ENCODE measurements around the gene NPB. TPM values are rescaled to one million over a fixed set of nuclear protein-coding genes. Genes with fewer than 3 reads are reported as not detected.
"Not testable (repeated sequence)": the region's sequence is repeated elsewhere in the genome, so short reads cannot be mapped to it uniquely, and the experiment has no call there.

The NPB gene
- polyA plus RNA-seq, 1 donor, result 0.39 TPM

GRCh38 chr17:81914103-81914850 lies 12.2 kb downstream of the NPB start:
- DNase-seq, result no peak
- WGBS (ENCODE audit: insufficient coverage, low lambda C conversion rate), result no CpG with 5 or more reads among the region's 36 CpGs
- Histone ChIP-seq H3K27me3 (ENCODE audit: control insufficient read depth, insufficient read depth, low read length) (no peaks in the 10 kb centered on the region), H3K4me1 (ENCODE audit: control insufficient read depth, insufficient read depth, low read length) (peaks cover 38% of the 10 kb centered on the region), H3K4me3 (ENCODE audit: low read length) (no peak overlapping the region), H3K36me3 (ENCODE audit: control insufficient read depth, insufficient read depth, low read length) (peaks cover 49% of the 10 kb centered on the region), H3K27ac (ENCODE audit: low read length) (no peak overlapping the region), H3K9me3 (ENCODE audit: control insufficient read depth, low read depth, low read length) (peaks cover 5% of the 10 kb centered on the region)

DNA sequence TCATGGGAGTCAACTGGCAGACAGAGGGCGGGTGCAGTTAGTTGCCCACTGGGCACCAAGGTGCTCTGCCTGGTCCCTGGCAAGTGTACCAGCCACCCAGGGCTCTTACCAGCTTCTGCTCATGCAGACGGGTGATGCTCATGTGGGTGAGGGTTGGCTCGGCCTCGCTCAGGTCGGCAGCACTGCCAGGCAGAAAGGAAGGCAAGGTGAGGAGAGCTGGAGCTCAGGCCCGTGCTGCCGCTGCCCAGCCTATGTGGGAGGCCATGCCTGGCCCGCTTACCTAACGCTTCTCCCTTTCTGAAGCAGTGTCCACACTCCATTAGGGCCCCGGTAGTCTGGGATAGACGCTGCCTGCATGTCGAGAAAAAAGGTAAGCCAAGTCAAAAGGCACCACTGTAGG lies 13.3 kb downstream of the NPB start:
- Histone ChIP-seq H3K4me1 (ENCODE audit: control insufficient read depth, insufficient read depth, low read length) (peaks cover 29% of the 10 kb centered on the region), H3K27me3 (ENCODE audit: control insufficient read depth, insufficient read depth, low read length) (no peaks in the 10 kb centered on the region), H3K27ac (ENCODE audit: low read length) (no peak overlapping the region), H3K9me3 (ENCODE audit: control insufficient read depth, low read depth, low read length) (peaks cover 5% of the 10 kb centered on the region), H3K4me3 (ENCODE audit: low read length) (no peak overlapping the region), H3K36me3 (ENCODE audit: control insufficient read depth, insufficient read depth, low read length) (peaks cover 57% of the 10 kb centered on the region)
- no CpG with 5 or more reads among the region's 12 CpGs for WGBS (ENCODE audit: insufficient coverage, low lambda C conversion rate)
- DNase-seq, result no peak

DNA sequence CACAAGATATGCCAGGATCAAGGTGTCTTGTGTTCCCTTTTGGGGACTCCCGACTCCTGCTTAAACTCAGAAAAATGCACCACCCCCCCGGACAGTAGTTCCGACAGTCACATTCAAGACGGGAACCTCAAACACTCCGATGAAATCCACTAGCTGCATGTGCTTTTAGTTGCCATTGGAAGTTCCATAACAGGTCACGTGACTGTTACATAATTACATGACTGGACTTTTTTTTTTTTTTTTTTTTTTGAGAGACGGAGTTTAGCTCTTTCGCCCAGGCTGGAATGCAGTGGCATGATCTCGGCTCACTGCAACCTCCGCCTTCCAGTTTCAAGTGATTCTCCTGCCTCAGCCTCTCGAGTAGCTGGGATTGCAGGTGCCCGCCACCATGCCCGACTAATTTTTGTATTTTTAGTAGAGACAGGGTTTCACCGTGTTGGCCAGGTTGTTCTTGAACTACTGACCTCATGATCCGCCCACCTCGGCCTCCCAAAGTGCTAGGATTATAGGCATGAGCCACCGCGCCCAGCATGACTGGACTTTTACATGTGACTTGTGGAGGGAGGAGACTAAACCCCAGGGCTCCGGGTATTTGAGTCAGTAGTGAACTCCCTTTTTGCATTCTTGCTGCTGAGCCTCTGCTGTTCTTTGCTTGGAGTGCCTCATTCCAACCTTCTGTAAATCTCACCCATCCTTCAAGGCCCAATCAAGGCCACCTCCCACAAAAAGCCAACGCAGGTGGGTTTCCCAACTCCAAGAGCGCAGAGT lies 14.4 kb downstream of the NPB start:
- Histone ChIP-seq H3K27ac (ENCODE audit: low read length) (peak overlapping the region; percentile 44), H3K36me3 (ENCODE audit: control insufficient read depth, insufficient read depth, low read length) (peaks cover 68% of the 10 kb centered on the region), H3K27me3 (ENCODE audit: control insufficient read depth, insufficient read depth, low read length) (no peaks in the 10 kb centered on the region), H3K4me1 (ENCODE audit: control insufficient read depth, insufficient read depth, low read length) (peaks cover 28% of the 10 kb centered on the region), H3K4me3 (ENCODE audit: low read length) (peak overlapping the region; percentile 62), H3K9me3 (ENCODE audit: control insufficient read depth, low read depth, low read length) (peaks cover 5% of the 10 kb centered on the region)
- WGBS (ENCODE audit: insufficient coverage, low lambda C conversion rate), result 100% methylated on average over 1 of the region's 21 CpGs
- DNase-seq, result peak in 1 of 2 donors; percentile 61

- H3K27me3 ChIP-seq (ENCODE audit: control insufficient read depth, insufficient read depth, low read length), result no peaks in the 10 kb centered on the region
- H3K36me3 ChIP-seq (ENCODE audit: control insufficient read depth, insufficient read depth, low read length), result peaks cover 66% of the 10 kb centered on the region
- no CpG with 5 or more reads among the region's 94 CpGs for WGBS (ENCODE audit: insufficient coverage, low lambda C conversion rate)
- H3K4me1 ChIP-seq (ENCODE audit: control insufficient read depth, insufficient read depth, low read length), result peaks cover 26% of the 10 kb centered on the region
- DNase-seq, result peak; percentile 64 to 79
- peak within 1 kb of the TSS; percentile 62 for H3K4me3 ChIP-seq (ENCODE audit: low read length)
- peaks cover 6% of the 10 kb centered on the region for H3K9me3 ChIP-seq (ENCODE audit: control insufficient read depth, low read depth, low read length)
- peak within 1 kb of the TSS; percentile 48 for H3K27ac ChIP-seq (ENCODE audit: low read length)
Observed at GRCh38 chr17:81917565-81918332, 15.7 kb downstream of the NPB start, which contains the start of gene SIRT7. TSS of gene SIRT7 (minus strand) at chr17:81918176. CDS start at chr17:81918131, 45 bp downstream.

DNA sequence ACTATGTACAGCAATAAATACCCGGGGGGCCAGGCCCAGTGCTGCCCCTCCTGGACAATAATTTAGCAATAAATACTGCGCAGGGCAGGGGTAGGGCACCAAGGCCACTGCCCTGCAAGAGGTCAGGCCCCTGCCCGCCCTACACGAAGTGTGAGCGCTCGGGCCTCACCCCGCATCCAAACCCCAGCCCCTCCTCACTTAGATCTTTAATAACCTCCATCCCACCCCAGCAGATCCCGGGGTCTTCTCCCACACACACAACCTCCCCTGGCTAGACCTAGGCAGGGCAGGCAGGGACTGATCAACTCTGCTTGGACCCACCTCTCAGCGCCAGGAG lies 16.3 kb downstream of the NPB start:
- no CpG with 5 or more reads among the region's 9 CpGs for WGBS (ENCODE audit: insufficient coverage, low lambda C conversion rate)
- DNase-seq; H3K9me3 ChIP-seq (ENCODE audit: control insufficient read depth, low read depth, low read length); H3K27me3 ChIP-seq (ENCODE audit: control insufficient read depth, insufficient read depth, low read length); H3K4me3 ChIP-seq (ENCODE audit: low read length): not testable (repeated sequence)
- H3K36me3 ChIP-seq (ENCODE audit: control insufficient read depth, insufficient read depth, low read length), result peaks cover 62% of the 10 kb centered on the region
- H3K4me1 ChIP-seq (ENCODE audit: control insufficient read depth, insufficient read depth, low read length), result peaks cover 30% of the 10 kb centered on the region
- H3K27ac ChIP-seq (ENCODE audit: low read length), result peak overlapping the region; percentile 48

DNA sequence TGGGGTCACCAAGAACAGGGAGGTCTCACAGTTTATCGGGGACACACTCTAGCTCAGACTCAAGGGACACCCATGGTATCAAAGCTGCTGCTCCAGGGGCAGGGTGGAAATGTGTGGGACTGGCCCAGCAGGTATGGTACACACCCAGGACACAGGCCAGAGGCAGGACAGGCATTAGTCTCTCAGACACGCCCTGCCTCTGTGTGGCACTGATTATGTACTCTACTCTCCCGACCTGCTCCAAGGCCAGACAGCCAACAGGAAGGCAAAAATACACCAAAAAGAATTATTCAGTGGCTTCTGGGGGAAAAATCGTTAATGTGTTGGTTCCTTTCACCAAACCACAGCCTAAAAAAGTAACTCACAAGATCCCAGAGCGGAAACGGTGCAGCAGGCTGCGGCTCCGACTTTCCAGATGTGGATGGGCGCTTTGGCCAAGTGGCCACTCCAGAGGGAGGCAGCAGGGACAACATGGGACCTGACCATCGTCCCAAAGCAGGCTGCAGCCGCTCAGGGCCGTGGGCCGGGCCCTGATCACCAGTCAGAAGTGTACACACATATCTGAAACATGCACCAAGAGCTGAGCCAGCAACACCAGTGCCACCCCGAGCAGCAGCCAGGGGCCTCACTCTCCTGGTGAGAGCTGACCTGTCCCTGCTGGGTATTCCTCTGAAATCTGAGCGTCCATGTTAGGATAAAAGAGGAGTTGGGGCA lies 17.0 kb downstream of the NPB start:
- Histone ChIP-seq H3K36me3 (ENCODE audit: control insufficient read depth, insufficient read depth, low read length) (peaks cover 55% of the 10 kb centered on the region), H3K4me3 (ENCODE audit: low read length) (no peak overlapping the region), H3K27me3 (ENCODE audit: control insufficient read depth, insufficient read depth, low read length) (no peaks in the 10 kb centered on the region), H3K27ac (ENCODE audit: low read length) (peak overlapping the region; percentile 48), H3K4me1 (ENCODE audit: control insufficient read depth, insufficient read depth, low read length) (peaks cover 37% of the 10 kb centered on the region), H3K9me3 (ENCODE audit: control insufficient read depth, low read depth, low read length) (peaks cover 6% of the 10 kb centered on the region)
- 100% methylated on average over 1 of the region's 15 CpGs for WGBS (ENCODE audit: insufficient coverage, low lambda C conversion rate)
- DNase-seq, result peak in 1 of 2 donors; percentile 50

DNA sequence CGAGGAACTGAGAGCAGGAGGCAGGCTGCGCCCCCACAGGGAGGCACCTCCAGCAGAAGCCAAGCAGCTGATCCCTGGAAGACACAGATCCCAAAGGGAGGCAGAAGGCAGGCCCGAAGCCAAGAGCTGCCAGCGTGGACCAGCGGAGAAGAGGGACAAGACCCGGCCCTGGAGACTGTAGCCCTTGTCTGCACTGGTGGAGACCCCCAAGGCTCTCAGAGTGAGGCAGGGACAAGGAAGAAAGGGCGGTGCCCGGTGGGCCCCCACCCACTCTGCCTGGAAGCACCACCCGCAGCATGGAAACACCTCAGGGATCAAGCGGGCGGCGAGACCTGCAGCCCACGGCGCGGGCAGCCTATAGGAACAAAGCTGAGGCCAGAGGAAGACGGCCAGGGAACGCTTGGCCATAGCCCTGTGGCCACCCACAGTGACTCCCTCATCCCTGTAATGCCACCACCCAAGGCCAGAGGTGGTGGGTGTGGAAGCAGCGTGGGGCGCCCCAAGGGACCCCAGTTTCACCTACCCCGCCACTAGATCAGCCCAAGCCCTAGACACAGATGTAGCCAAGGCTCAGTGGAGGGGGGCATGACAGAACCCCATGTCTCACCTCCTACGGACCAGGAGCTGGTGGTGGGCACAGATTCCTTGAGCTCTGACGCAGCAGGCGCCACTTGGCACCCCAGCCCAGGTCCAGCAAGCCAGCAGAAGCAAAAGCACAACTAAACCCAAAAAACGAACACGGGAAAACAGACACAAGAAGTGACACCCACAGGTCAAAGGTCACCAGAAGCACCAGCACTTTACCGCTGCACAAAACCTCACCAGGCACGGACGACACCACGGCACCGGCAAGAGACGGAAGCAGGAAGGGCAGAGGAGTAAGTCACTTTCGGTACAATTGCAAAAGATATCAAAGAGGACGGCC lies 18.8 kb downstream of the NPB start:
- WGBS (ENCODE audit: insufficient coverage, low lambda C conversion rate), result 100% methylated on average over 1 of the region's 33 CpGs
- Histone ChIP-seq H3K9me3 (ENCODE audit: control insufficient read depth, low read depth, low read length) (peaks cover 6% of the 10 kb centered on the region), H3K36me3 (ENCODE audit: control insufficient read depth, insufficient read depth, low read length) (peaks cover 36% of the 10 kb centered on the region), H3K27me3 (ENCODE audit: control insufficient read depth, insufficient read depth, low read length) (no peaks in the 10 kb centered on the region), H3K27ac (ENCODE audit: low read length) (no peak overlapping the region), H3K4me3 (ENCODE audit: low read length) (no peak overlapping the region), H3K4me1 (ENCODE audit: control insufficient read depth, insufficient read depth, low read length) (peaks cover 52% of the 10 kb centered on the region)
- DNase-seq, result no peak

DNA sequence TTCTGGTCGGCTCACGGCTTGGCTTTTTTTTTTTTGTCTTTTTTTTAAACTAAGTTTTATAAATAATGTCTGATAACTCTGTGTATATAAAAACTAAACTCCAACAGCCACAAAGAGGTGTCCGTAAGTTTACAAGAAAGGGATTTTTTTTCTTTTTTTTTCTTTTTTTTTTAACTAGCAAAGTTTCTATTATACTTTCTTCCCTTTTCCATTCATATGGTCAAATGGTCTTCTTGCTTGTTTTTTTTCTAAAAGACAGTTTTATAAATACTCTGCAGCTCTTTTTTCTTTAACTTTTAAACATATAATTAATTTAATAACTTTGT lies 19.5 kb downstream of the NPB start:
- peaks cover 52% of the 10 kb centered on the region for H3K4me1 ChIP-seq (ENCODE audit: control insufficient read depth, insufficient read depth, low read length)
- no peaks in the 10 kb centered on the region for H3K27me3 ChIP-seq (ENCODE audit: control insufficient read depth, insufficient read depth, low read length)
- H3K36me3 ChIP-seq (ENCODE audit: control insufficient read depth, insufficient read depth, low read length), result peaks cover 33% of the 10 kb centered on the region
- DNase-seq, result no peak
- H3K9me3 ChIP-seq (ENCODE audit: control insufficient read depth, low read depth, low read length), result peaks cover 6% of the 10 kb centered on the region
- no peak overlapping the region for H3K4me3 ChIP-seq (ENCODE audit: low read length)
- H3K27ac ChIP-seq (ENCODE audit: low read length), result no peak overlapping the region
- 100% methylated on average over 3 of the region's 3 CpGs for WGBS (ENCODE audit: insufficient coverage, low lambda C conversion rate)

DNA sequence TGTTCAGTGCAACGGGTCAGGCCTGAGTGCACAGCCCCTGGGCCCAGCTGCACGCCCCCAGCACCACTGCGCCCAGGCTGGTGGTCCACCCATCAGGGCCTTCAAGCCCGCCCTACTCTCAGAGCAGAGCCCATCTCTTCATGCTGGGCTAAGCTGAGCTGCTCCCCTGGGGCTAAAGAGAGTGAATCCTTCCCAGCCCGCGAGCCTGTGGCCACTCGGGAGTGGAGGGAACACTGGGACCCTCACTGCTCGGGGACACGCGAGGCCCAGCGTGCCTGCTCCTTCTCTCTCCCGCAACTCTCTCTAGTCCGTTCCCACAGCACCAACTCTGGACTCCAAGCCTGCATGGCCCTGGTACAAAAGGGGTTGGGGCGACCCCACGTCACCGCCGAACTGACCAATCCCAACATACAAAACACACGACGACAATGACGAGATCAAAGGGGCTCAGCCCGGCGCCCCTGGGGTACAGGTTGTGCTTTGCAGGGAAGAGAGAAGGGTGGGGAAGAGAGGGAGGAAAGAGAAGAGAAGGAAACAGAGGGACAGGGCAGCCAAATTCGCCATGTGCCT lies 20.0 kb downstream of the NPB start:
- H3K4me1 ChIP-seq (ENCODE audit: control insufficient read depth, insufficient read depth, low read length), result peaks cover 46% of the 10 kb centered on the region
- no peak for DNase-seq
- no CpG with 5 or more reads among the region's 23 CpGs for WGBS (ENCODE audit: insufficient coverage, low lambda C conversion rate)
- H3K27me3 ChIP-seq (ENCODE audit: control insufficient read depth, insufficient read depth, low read length), result no peaks in the 10 kb centered on the region
- H3K9me3 ChIP-seq (ENCODE audit: control insufficient read depth, low read depth, low read length), result peaks cover 6% of the 10 kb centered on the region
- H3K36me3 ChIP-seq (ENCODE audit: control insufficient read depth, insufficient read depth, low read length), result peaks cover 33% of the 10 kb centered on the region
- H3K4me3 ChIP-seq (ENCODE audit: low read length), result no peak overlapping the region
- H3K27ac ChIP-seq (ENCODE audit: low read length), result no peak overlapping the region
